Fibroblast of pulmonary artery (primary cell): ENCODE results near the gene NUP153.

ENCODE experiments used
- DNase-seq: peaks from one replicate; pipeline ENCODE4 v3.0.0-alpha.2; 2010; ENCODE audit warnings: low read depth
- H3K4me3 ChIP-seq: replicated peaks from 2 replicates; pipeline ENCODE4 v1.5.1; 2011; ENCODE audit warnings: low read depth, mild to moderate bottlenecking, control low read depth, low read length, moderate library complexity
- CTCF ChIP-seq: IDR thresholded peaks from 2 replicates; pipeline ENCODE4 v1.5.1; 2011; ENCODE audit warnings: mild to moderate bottlenecking, control low read depth, low read length, inconsistent platforms; ENCODE audit errors: missing control alignments

The NUP153 gene

GRCh38 chr6:17700421-17701416 is 6.0 kb downstream of the NUP153 start:
- no peak overlapping the region for H3K4me3 ChIP-seq
- TF ChIP-seq CTCF, result no peak
- no peak for DNase-seq

- no peak overlapping the region for H3K4me3 ChIP-seq
- DNase-seq, result no peak
- TF ChIP-seq CTCF, result no peak
Measured at GRCh38 chr6:17691925-17692538, 14.7 kb downstream of the NUP153 start.

- TF ChIP-seq CTCF, result no peak
- DNase-seq, result peak; percentile 17
- H3K4me3 ChIP-seq, result no peak overlapping the region
Measured at GRCh38 chr6:17688481-17688880, 18.2 kb downstream of the NUP153 start.

GRCh38 chr6:17687136-17687535 is 19.6 kb downstream of the NUP153 start:
- H3K4me3 ChIP-seq, result no peak overlapping the region
- no peak for DNase-seq
- TF ChIP-seq CTCF, result no peak

- TF ChIP-seq CTCF, result no peak
- H3K4me3 ChIP-seq, result no peak overlapping the region
- DNase-seq, result no peak
Measured at GRCh38 chr6:17684134-17684533, 22.6 kb downstream of the NUP153 start.

GRCh38 chr6:17683428-17683827 is 23.3 kb downstream of the NUP153 start:
- DNase-seq, result no peak
- no peak for TF ChIP-seq CTCF
- H3K4me3 ChIP-seq, result no peak overlapping the region
